K562 (cell line): ENCODE data around the gene HNMT. TPM values are rescaled to one million over a fixed set of nuclear protein-coding genes. Genes with fewer than 3 reads are reported as not detected.

Experiments
- ADNP ChIP-seq: fragments of 200-800 bp; sonication (Bioruptor generic); IDR thresholded peaks from 2 replicates; pipeline ENCODE4 v1.6.1; 2016; ENCODE audit warnings: missing genetic modification characterization, missing compliant biosample characterization
- BMI1 ChIP-seq: fragments of 150-350 bp; IDR thresholded peaks from 2 replicates; pipeline ENCODE4 v1.6.1; 2014; ENCODE audit warnings: low read length
- CBFA2T2 ChIP-seq: fragments of 450-650 bp; conservative IDR thresholded peaks from 2 replicates; pipeline ENCODE4 v1.6.1; 2017; ENCODE audit warnings: mild to moderate bottlenecking
- CBFA2T3 ChIP-seq: fragments of 450-650 bp; IDR thresholded peaks from 2 replicates; pipeline ENCODE4 v1.6.1; 2017
- CCNT2 ChIP-seq: IDR thresholded peaks from 2 replicates; pipeline ENCODE4 v1.6.1; 2011; ENCODE audit warnings: borderline replicate concordance, low read depth, mild to moderate bottlenecking, moderate library complexity, mixed read lengths, low read length; ENCODE audit not compliant: insufficient read length; ENCODE audit errors: extremely low read depth
- FOSL1 ChIP-seq: fragments of 200-800 bp; sonication (Bioruptor generic); conservative IDR thresholded peaks from 2 replicates; pipeline ENCODE4 v1.6.1; 2016; ENCODE audit warnings: missing genetic modification characterization, missing compliant biosample characterization
- HMGN3 ChIP-seq: IDR thresholded peaks from 2 replicates; pipeline ENCODE4 v1.6.1; 2011; ENCODE audit warnings: borderline replicate concordance, low read depth, mild to moderate bottlenecking, mixed read lengths, low read length; ENCODE audit not compliant: insufficient read length; ENCODE audit errors: extremely low read depth
- LEF1 ChIP-seq: fragments of 450-650 bp; IDR thresholded peaks from 2 replicates; pipeline ENCODE4 v1.6.1; 2016; ENCODE audit warnings: mild to moderate bottlenecking
- MEF2A ChIP-seq: IDR thresholded peaks from 2 replicates; pipeline ENCODE4 v1.6.1; 2011; ENCODE audit warnings: low read depth, mild to moderate bottlenecking, low read length, moderate library complexity; ENCODE audit not compliant: control insufficient read depth
- MTA3 ChIP-seq: fragments of 450-650 bp; formaldehyde crosslinking; IDR thresholded peaks from 2 replicates; pipeline ENCODE4 v1.6.1; 2017; ENCODE audit warnings: mild to moderate bottlenecking, borderline replicate concordance
- PKNOX1 ChIP-seq: fragments of 450-650 bp; IDR thresholded peaks from 2 replicates; pipeline ENCODE4 v1.6.1; 2016
- POLR2H ChIP-seq: IDR thresholded peaks from 2 replicates; pipeline ENCODE4 v1.6.1; 2016; ENCODE audit warnings: missing genetic modification characterization, low read depth, mild to moderate bottlenecking, control low read depth, missing compliant biosample characterization, moderate library complexity
- PRPF4 ChIP-seq: fragments of 200-400 bp; formaldehyde crosslinking; IDR thresholded peaks from one replicate; pipeline ENCODE4 v1.6.1; 2017; ENCODE audit warnings: low read length, low read depth, mild to moderate bottlenecking; ENCODE audit not compliant: insufficient read depth, poor library complexity, severe bottlenecking
- SRSF7 ChIP-seq: fragments of 200-400 bp; formaldehyde crosslinking; optimal IDR thresholded peaks from 2 replicates; pipeline ENCODE3; 2017; ENCODE audit warnings: mild to moderate bottlenecking, low read depth, low read length
- TRIM24 ChIP-seq, 2 experiments: fragments of 450-650 bp; IDR thresholded peaks; 2 replicates each; pipeline ENCODE4 v1.6.1; 2016
- ZNF766 ChIP-seq: fragments of 200-800 bp; sonication (Bioruptor generic); conservative IDR thresholded peaks from 2 replicates; pipeline ENCODE4 v1.6.1; 2016; ENCODE audit warnings: missing genetic modification characterization, missing compliant biosample characterization
- ZZZ3 ChIP-seq: fragments of 450-650 bp; IDR thresholded peaks from 2 replicates; pipeline ENCODE4 v1.6.1; 2016; ENCODE audit warnings: antibody characterized with exemption, mild to moderate bottlenecking, moderate library complexity
- polyA plus RNA-seq, 8 experiments: library from polyadenylated mRNA; depleted of rRNA in 4 of 8; stranded (reverse) in 5 of 8; unstranded in 3 of 8; fragments of >200 nt; fragmentation: Nextera tagmentation in 2 of 8; fragmentation: Illumina TruSeq in 1 of 8; extraction: Ambion mirVana in 2 of 8; extraction: Trizol in 1 of 8; gene quantifications; 2 replicates each; pipeline versions ENCODE4 v1.2.1 to v1.2.3, GENCODE V29; 2011 to 2014; ENCODE audit warnings: inconsistent platforms in 1 of 8, missing spikeins in 1 of 8
- total RNA-seq, 7 experiments: library from RNA; depleted of rRNA in 6 of 7; stranded (reverse); fragments of >200 nt in 6 of 7; fragmentation: Illumina TruSeq in 2 of 7; extraction: Trizol in 2 of 7; gene quantifications; 2 replicates each; pipeline versions ENCODE4 v1.2.1 to v1.2.3, GENCODE V29; 2011 to 2021; ENCODE audit warnings: low replicate concordance in 1 of 7
- TF ChIP-seq, protein P1 (sequence below), 2 experiments: fragments of 450-650 bp; formaldehyde crosslinking in 1 of 2; IDR thresholded peaks; 2 replicates each; pipeline versions ENCODE4 v1.4.0 to v1.6.1; 2014 to 2020; ENCODE audit warnings: mild to moderate bottlenecking in 2 of 2, borderline replicate concordance in 1 of 2, low read depth in 1 of 2
- TF ChIP-seq, protein P2 (sequence below): IDR thresholded peaks from 2 replicates; pipeline ENCODE4 v1.6.1; 2014; ENCODE audit warnings: antibody characterized with exemption

HNMT gene
- total and polyA plus RNA-seq, 9 of the 15 experiments (the other 6 are each of a cell fraction or from before 2014, with no cell fraction given) = 3.1 to 10.9 (median 5.3) TPM

- TF ChIP-seq, protein P1, sequence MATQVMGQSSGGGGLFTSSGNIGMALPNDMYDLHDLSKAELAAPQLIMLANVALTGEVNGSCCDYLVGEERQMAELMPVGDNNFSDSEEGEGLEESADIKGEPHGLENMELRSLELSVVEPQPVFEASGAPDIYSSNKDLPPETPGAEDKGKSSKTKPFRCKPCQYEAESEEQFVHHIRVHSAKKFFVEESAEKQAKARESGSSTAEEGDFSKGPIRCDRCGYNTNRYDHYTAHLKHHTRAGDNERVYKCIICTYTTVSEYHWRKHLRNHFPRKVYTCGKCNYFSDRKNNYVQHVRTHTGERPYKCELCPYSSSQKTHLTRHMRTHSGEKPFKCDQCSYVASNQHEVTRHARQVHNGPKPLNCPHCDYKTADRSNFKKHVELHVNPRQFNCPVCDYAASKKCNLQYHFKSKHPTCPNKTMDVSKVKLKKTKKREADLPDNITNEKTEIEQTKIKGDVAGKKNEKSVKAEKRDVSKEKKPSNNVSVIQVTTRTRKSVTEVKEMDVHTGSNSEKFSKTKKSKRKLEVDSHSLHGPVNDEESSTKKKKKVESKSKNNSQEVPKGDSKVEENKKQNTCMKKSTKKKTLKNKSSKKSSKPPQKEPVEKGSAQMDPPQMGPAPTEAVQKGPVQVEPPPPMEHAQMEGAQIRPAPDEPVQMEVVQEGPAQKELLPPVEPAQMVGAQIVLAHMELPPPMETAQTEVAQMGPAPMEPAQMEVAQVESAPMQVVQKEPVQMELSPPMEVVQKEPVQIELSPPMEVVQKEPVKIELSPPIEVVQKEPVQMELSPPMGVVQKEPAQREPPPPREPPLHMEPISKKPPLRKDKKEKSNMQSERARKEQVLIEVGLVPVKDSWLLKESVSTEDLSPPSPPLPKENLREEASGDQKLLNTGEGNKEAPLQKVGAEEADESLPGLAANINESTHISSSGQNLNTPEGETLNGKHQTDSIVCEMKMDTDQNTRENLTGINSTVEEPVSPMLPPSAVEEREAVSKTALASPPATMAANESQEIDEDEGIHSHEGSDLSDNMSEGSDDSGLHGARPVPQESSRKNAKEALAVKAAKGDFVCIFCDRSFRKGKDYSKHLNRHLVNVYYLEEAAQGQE (IDR thresholded peaks at IDR 0.05; ENCODE audit: borderline replicate concordance) = peak; percentile 34; the same call in 1 of the 2 replicates
- TF ChIP-seq, protein P1 (CRISPR knock-in tag; IDR thresholded peaks at IDR 0.05; ENCODE audit: low read depth) = no peak
- TF ChIP-seq FOSL1 (tag) (peak; percentile 80), PKNOX1 (peak; percentile 53), PRPF4 (no peak), LEF1 (peak; percentile 87), CBFA2T2 (peak; percentile 93), ZNF766 (peak; percentile 45; the same call in 1 of the 2 replicates), ADNP (tag) (peak; percentile 69; the same call in 1 of the 2 replicates), BMI1 (0 out of 2 replicates have a peak, but pooled peaks have one; percentile 6), MEF2A (peak; percentile 93), ZZZ3 (no peak), HMGN3 (peak; percentile 45), CBFA2T3 (peak; percentile 97), SRSF7 (no peak), MTA3 (peak; percentile 61; the same call in 1 of the 2 replicates), TRIM24 (IDR thresholded peaks at IDR 0.05) (peak; percentile 79 to 87; a peak in 3 of 4 replicates), CCNT2 (peak; percentile 75), POLR2H (tag) (peak; percentile 43; the same call in 1 of the 2 replicates)
- TF ChIP-seq, protein P2, sequence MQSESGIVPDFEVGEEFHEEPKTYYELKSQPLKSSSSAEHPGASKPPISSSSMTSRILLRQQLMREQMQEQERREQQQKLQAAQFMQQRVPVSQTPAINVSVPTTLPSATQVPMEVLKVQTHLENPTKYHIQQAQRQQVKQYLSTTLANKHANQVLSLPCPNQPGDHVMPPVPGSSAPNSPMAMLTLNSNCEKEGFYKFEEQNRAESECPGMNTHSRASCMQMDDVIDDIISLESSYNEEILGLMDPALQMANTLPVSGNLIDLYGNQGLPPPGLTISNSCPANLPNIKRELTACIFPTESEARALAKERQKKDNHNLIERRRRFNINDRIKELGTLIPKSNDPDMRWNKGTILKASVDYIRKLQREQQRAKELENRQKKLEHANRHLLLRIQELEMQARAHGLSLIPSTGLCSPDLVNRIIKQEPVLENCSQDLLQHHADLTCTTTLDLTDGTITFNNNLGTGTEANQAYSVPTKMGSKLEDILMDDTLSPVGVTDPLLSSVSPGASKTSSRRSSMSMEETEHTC = no peak
Observed at GRCh38 chr2:138058427-138058826, 94.2 kb downstream of the HNMT start (continued).
